Keratinocyte (primary cell): ENCODE results near the gene SPG7. TPM values are rescaled to one million over a fixed set of nuclear protein-coding genes. Genes with fewer than 3 reads are reported as not detected.
A peak's percentile ranks its signal among the peaks of the same experiment; 100 is the strongest.

ENCODE experiments used
- DNase-seq: peaks from one replicate; pipeline ENCODE4 v3.0.0-alpha.2; 2011; ENCODE audit warnings: low read depth, missing footprints, low spot score
- FAIRE-seq: peaks from 2 replicates; lab custom pipeline; 2011; peaks lifted over from hg19 to GRCh38; lab: Jason Lieb, UNC
- H2AFZ ChIP-seq: 2 replicates; pipeline ENCODE4 v1.6.0; 2012; ENCODE audit warnings: low read length, control low read depth, inconsistent platforms; ENCODE audit not compliant: control insufficient read depth
- H3K27ac ChIP-seq: 2 replicates; pipeline ENCODE4 v1.5.1; 2011; ENCODE audit warnings: low read length; ENCODE audit not compliant: control insufficient read depth, insufficient read depth
- H3K27me3 ChIP-seq: 3 replicates; pipeline ENCODE4 v1.6.0; 2011; ENCODE audit warnings: low read length; ENCODE audit not compliant: control insufficient read depth, insufficient read depth; ENCODE audit errors: extremely low read depth
- H3K36me3 ChIP-seq, 2 experiments: 2 replicates in 1 of 2; 3 replicates in 1 of 2; pipeline ENCODE4 v1.5.1; 2011; ENCODE audit warnings: low read length in 2 of 2, mild to moderate bottlenecking in 1 of 2; ENCODE audit not compliant: control insufficient read depth in 2 of 2, insufficient read depth in 2 of 2; ENCODE audit errors: extremely low read depth in 1 of 2
- H3K4me1 ChIP-seq: 3 replicates; pipeline ENCODE4 v1.5.1; 2011; ENCODE audit warnings: low read length; ENCODE audit not compliant: control insufficient read depth, insufficient read depth; ENCODE audit errors: extremely low read depth
- H3K4me2 ChIP-seq: 3 replicates; pipeline ENCODE4 v1.6.0; 2011; ENCODE audit warnings: low read depth, low read length; ENCODE audit not compliant: control insufficient read depth, insufficient read depth; ENCODE audit errors: extremely low read depth
- H3K4me3 ChIP-seq, 3 experiments: fragments of 200-600 bp in 1 of 3; sonication (generic) in 1 of 3; 2 replicates in 2 of 3; 3 replicates in 1 of 3; pipeline ENCODE4 v1.5.1; 2011 to 2016; ENCODE audit warnings: low read length in 3 of 3, mild to moderate bottlenecking in 3 of 3, control low read depth in 2 of 3, inconsistent platforms in 1 of 3, low read depth in 1 of 3, mixed read lengths in 1 of 3, mixed run types in 1 of 3, moderate library complexity in 1 of 3; ENCODE audit not compliant: control insufficient read depth in 2 of 3, insufficient read depth in 2 of 3; ENCODE audit errors: extremely low read depth in 1 of 3
- H3K79me2 ChIP-seq: 2 replicates; pipeline ENCODE4 v1.6.0; 2012; ENCODE audit warnings: low read length; ENCODE audit not compliant: control insufficient read depth, insufficient read depth
- H3K9ac ChIP-seq: 3 replicates; pipeline ENCODE4 v1.6.0; 2011; ENCODE audit warnings: low read length; ENCODE audit not compliant: control insufficient read depth, insufficient read depth; ENCODE audit errors: extremely low read depth
- H3K9me1 ChIP-seq: 3 replicates; pipeline ENCODE4 v1.6.0; 2011; ENCODE audit warnings: low read length; ENCODE audit not compliant: control insufficient read depth, insufficient read depth; ENCODE audit errors: extremely low read depth
- H3K9me3 ChIP-seq: 2 replicates; pipeline ENCODE4 v1.5.1; 2012; ENCODE audit warnings: low read depth, low read length; ENCODE audit not compliant: control insufficient read depth
- H4K20me1 ChIP-seq: 3 replicates; pipeline ENCODE4 v1.6.0; 2011; ENCODE audit warnings: low read length; ENCODE audit not compliant: control insufficient read depth, insufficient read depth; ENCODE audit errors: extremely low read depth
- EZH2 ChIP-seq: IDR thresholded peaks from one replicate; pipeline ENCODE4 v1.6.1; 2012; ENCODE audit warnings: inconsistent platforms, mild to moderate bottlenecking, low read length, moderate library complexity
- dilution Hi-C: fragments of 300-500 bp; cut with MboI; formaldehyde crosslinking; loops from one replicate; pipeline ENCODE4 v1.7.0; 2020; ENCODE audit warnings: low sequenced_read_pairs; ENCODE audit not compliant: extremely low pct_ligation_motif_present
- polyA plus RNA-seq, 5 experiments: library from polyadenylated mRNA; depleted of rRNA in 3 of 5; stranded (reverse) in 3 of 5; stranded (forward) in 1 of 5; unstranded in 1 of 5; fragments of >200 nt; gene quantifications; 1 replicate in 1 of 5; 2 replicates in 3 of 5; 3 replicates in 1 of 5; pipeline versions ENCODE4 v1.2.1 to v1.2.3, GENCODE V29; 2011 to 2012; ENCODE audit warnings: missing spikeins in 2 of 5, low read depth in 1 of 5, low replicate concordance in 1 of 5
- TF ChIP-seq, protein P1 (sequence below), 3 experiments: IDR thresholded peaks in 1 of 3; conservative IDR thresholded peaks in 1 of 3; optimal IDR thresholded peaks in 1 of 3; 2 replicates in 2 of 3; 3 replicates in 1 of 3; pipeline versions ENCODE3 to v1.5.1; 2011; ENCODE audit warnings: low read length in 3 of 3, mild to moderate bottlenecking in 3 of 3, moderate library complexity in 2 of 3, control low read depth in 1 of 3, inconsistent platforms in 1 of 3; ENCODE audit not compliant: insufficient read depth in 2 of 3; ENCODE audit errors: extremely low read depth in 1 of 3

The SPG7 gene
- polyA plus RNA-seq, 1 donor (not counting 4 experiments of a cell fraction or from before 2014, with no cell fraction given), result 45.2 TPM

DNA sequence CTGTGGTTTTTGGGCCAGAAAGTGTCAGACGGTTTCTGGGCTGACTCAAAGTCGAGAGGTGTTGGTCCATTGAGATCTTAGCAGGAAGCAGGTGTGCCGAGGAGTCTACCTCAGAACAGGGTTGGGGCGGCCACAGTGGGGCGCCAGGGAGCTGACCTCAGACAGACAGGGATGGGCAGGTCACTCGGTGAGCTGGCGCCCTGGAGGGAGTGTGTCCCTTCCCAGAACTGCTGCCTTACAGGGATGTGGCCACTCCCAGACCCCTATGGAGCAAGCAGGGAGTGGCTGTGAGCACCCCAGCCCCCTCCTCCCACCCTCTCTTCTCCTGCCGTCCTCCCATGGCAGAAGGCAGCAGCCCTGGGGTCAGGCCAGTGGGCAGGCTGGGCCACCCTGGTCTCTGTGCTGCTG lies 91.3 kb downstream of the SPG7 start:
- dilution Hi-C loops, result no loop called here
- Histone ChIP-seq H3K9ac (no peak overlapping the region), H3K27me3 (no peaks in the 10 kb centered on the region), H3K4me3 (no peak overlapping the region), H3K79me2 (no peaks in the 10 kb centered on the region), H3K27ac (no peak overlapping the region), H3K9me1 (no peaks in the 10 kb centered on the region), H3K36me3 (no peaks in the 10 kb centered on the region), H3K9me3 (no peaks in the 10 kb centered on the region), H3K4me1 (peaks cover 32% of the 10 kb centered on the region), H4K20me1 (no peaks in the 10 kb centered on the region), H2AFZ (no peak overlapping the region), H3K4me2 (no peak overlapping the region)
- DNase-seq (no peak), FAIRE-seq (peak; percentile 56)
- TF ChIP-seq EZH2, result no peak
- TF ChIP-seq, protein P1, sequence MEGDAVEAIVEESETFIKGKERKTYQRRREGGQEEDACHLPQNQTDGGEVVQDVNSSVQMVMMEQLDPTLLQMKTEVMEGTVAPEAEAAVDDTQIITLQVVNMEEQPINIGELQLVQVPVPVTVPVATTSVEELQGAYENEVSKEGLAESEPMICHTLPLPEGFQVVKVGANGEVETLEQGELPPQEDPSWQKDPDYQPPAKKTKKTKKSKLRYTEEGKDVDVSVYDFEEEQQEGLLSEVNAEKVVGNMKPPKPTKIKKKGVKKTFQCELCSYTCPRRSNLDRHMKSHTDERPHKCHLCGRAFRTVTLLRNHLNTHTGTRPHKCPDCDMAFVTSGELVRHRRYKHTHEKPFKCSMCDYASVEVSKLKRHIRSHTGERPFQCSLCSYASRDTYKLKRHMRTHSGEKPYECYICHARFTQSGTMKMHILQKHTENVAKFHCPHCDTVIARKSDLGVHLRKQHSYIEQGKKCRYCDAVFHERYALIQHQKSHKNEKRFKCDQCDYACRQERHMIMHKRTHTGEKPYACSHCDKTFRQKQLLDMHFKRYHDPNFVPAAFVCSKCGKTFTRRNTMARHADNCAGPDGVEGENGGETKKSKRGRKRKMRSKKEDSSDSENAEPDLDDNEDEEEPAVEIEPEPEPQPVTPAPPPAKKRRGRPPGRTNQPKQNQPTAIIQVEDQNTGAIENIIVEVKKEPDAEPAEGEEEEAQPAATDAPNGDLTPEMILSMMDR (optimal IDR thresholded peaks at IDR 0.05 in 1 of 3, IDR thresholded peaks at IDR 0.05 in 1 of 3, conservative IDR thresholded peaks at IDR 0.05 in 1 of 3; ENCODE audit: extremely low read depth in 1 of 3, insufficient read depth in 2 of 3, low read length in 3 of 3), result peak; percentile 53 to 82 (median 74)

DNA sequence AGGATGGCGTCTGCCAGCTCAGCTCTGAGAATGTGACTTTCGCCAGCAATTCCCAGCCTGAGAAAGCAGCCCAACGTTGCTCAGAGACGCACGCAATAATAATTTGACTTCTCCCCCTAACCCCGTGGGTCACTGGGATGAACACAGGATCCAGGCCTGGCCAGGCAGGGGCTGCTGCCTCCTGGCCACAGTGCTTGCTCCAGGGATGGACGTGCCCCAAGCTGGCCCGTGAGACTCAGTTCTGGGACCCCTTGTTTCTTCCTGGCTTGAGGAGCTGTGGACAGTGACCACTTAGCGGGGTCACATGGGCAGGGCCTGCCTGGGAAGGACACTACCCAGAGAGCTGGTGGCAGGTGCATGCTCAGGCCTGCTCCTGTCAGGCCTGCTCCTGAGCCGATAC lies 91.7 kb downstream of the SPG7 start:
- no peaks in the 10 kb centered on the region for H3K9me3 ChIP-seq
- no peaks in the 10 kb centered on the region for H4K20me1 ChIP-seq
- no peak overlapping the region for H2AFZ ChIP-seq
- no peak overlapping the region for H3K4me3 ChIP-seq
- no peaks in the 10 kb centered on the region for H3K79me2 ChIP-seq
- TF ChIP-seq EZH2, result no peak
- TF ChIP-seq, protein P1 (optimal IDR thresholded peaks at IDR 0.05 in 1 of 3, IDR thresholded peaks at IDR 0.05 in 1 of 3, conservative IDR thresholded peaks at IDR 0.05 in 1 of 3; ENCODE audit: extremely low read depth in 1 of 3, insufficient read depth in 2 of 3, low read length in 3 of 3), result no peak
- H3K4me1 ChIP-seq, result peaks cover 32% of the 10 kb centered on the region
- dilution Hi-C loops, result no loop called here
- no peaks in the 10 kb centered on the region for H3K9me1 ChIP-seq
- H3K4me2 ChIP-seq, result no peak overlapping the region
- no peak overlapping the region for H3K9ac ChIP-seq
- no peaks in the 10 kb centered on the region for H3K27me3 ChIP-seq
- FAIRE-seq (no peak), DNase-seq (no peak)
- H3K27ac ChIP-seq, result no peak overlapping the region
- no peaks in the 10 kb centered on the region for H3K36me3 ChIP-seq
